Natural killer cell (primary cell): ENCODE data around the gene UGT1A9. TPM values are rescaled to one million over a fixed set of nuclear protein-coding genes. Genes with fewer than 3 reads are reported as not detected.

ENCODE experiments used
- ATAC-seq, 3 donors: fragments of 150-1000 bp in 2 of 3; fragments of 200-7000 bp in 1 of 3; cut with Tn5 transposase; 1 replicate in 1 of 3; 2 replicates in 2 of 3; pipeline ENCODE4 v1.10.0; 2021; ENCODE audit warnings: mild to moderate bottlenecking in 2 of 3, moderate library complexity in 2 of 3
- DNase-seq, 2 donors: peaks; one replicate each; pipeline versions ENCODE4 v3.0.0 to v3.0.0-alpha.2; 2013 to 2021; ENCODE audit warnings: mixed read lengths in 1 of 2
- H3K27ac ChIP-seq: one replicate; pipeline ENCODE4 v1.5.1; 2013; ENCODE audit warnings: mild to moderate bottlenecking, low read length
- H3K27me3 ChIP-seq: one replicate; pipeline ENCODE4 v1.6.1; 2013; ENCODE audit warnings: low read length; ENCODE audit not compliant: control insufficient read depth, insufficient read depth
- H3K36me3 ChIP-seq: one replicate; pipeline ENCODE4 v1.6.1; 2013; ENCODE audit warnings: low read length; ENCODE audit not compliant: control insufficient read depth, insufficient read depth
- H3K4me1 ChIP-seq: one replicate; pipeline ENCODE4 v1.6.1; 2013; ENCODE audit warnings: low read length; ENCODE audit not compliant: control insufficient read depth, insufficient read depth
- H3K4me3 ChIP-seq: one replicate; pipeline ENCODE4 v1.5.1; 2013; ENCODE audit warnings: low read length
- H3K9me3 ChIP-seq: one replicate; pipeline ENCODE4 v1.6.1; 2013; ENCODE audit warnings: low read length; ENCODE audit not compliant: control insufficient read depth, insufficient read depth
- H3K27ac Mint-ChIP-seq, 2 donors: one replicate each; pipeline ENCODE4 v1.8.0; 2022; ENCODE audit warnings: mild to moderate bottlenecking in 2 of 2, mixed read lengths in 2 of 2, moderate library complexity in 1 of 2
- H3K27me3 Mint-ChIP-seq, 2 donors: one replicate each; pipeline ENCODE4 v1.8.0; 2022; ENCODE audit warnings: low read depth in 2 of 2, mixed read lengths in 2 of 2
- H3K36me3 Mint-ChIP-seq: one replicate; pipeline ENCODE4 v1.8.0; 2022; ENCODE audit warnings: mixed read lengths
- H3K4me1 Mint-ChIP-seq, 2 donors: one replicate each; pipeline ENCODE4 v1.8.0; 2022; ENCODE audit warnings: mixed read lengths in 2 of 2
- H3K4me3 Mint-ChIP-seq: one replicate; pipeline ENCODE4 v1.8.0; 2022; ENCODE audit warnings: mild to moderate bottlenecking, moderate library complexity, mixed read lengths
- H3K9me3 Mint-ChIP-seq, 2 donors: one replicate each; pipeline ENCODE4 v1.8.0; 2022; ENCODE audit warnings: mixed read lengths in 2 of 2
- WGBS: methylation state at CpG from one replicate; pipeline ENCODE4 v1.1.7; 2013; ENCODE audit warnings: missing lambda C conversion rate; ENCODE audit not compliant: insufficient coverage; 5-methylcytosine and 5-hydroxymethylcytosine counted together
- intact Hi-C: fragments of 100-400 bp; cut with micrococcal nuclease; formaldehyde crosslinking; loops from one replicate; pipeline ENCODE4 v1.14.2; 2022
- total RNA-seq, 4 donors: library from RNA; stranded (reverse); fragments of 120-200 nt in 1 of 4; gene quantifications; one replicate each; pipeline versions ENCODE4 v1.2.3 to v1.2.4, GENCODE V29; 2013 to 2022
- TF ChIP-seq, protein P1 (sequence below): fragments of 200-600 bp; IDR thresholded peaks from one replicate; pipeline ENCODE4 v1.8.0; 2022; ENCODE audit warnings: antibody characterized with exemption

UGT1A9 gene
- total RNA-seq, 3 donors from 2014 or later (not counting 1 experiment from before 2014, with no cell fraction given): not detected

GRCh38 chr2:233811087-233811486 lies 139.4 kb downstream of the UGT1A9 start:
- Histone ChIP-seq H3K4me3 (no peak overlapping the region), H3K27ac (no peak overlapping the region), H3K27me3 (no peaks in the 10 kb centered on the region), H3K36me3 (no peaks in the 10 kb centered on the region), H3K9me3 (no peaks in the 10 kb centered on the region), H3K4me1 (no peaks in the 10 kb centered on the region)
- Mint-ChIP-seq H3K27me3 (peaks cover 8 to 27% of the 10 kb centered on the region in 2 donors), H3K27ac (no peak overlapping the region), H3K4me3 (no peak overlapping the region), H3K4me1 (no peaks in the 10 kb centered on the region), H3K9me3 (no peaks in the 10 kb centered on the region), H3K36me3 (no peaks in the 10 kb centered on the region)
- intact Hi-C loops: no loop called here
- WGBS: 86% methylated on average over 4 of the region's 4 CpGs
- DNase-seq (no peak), ATAC-seq (no peak)
- TF ChIP-seq, protein P1, sequence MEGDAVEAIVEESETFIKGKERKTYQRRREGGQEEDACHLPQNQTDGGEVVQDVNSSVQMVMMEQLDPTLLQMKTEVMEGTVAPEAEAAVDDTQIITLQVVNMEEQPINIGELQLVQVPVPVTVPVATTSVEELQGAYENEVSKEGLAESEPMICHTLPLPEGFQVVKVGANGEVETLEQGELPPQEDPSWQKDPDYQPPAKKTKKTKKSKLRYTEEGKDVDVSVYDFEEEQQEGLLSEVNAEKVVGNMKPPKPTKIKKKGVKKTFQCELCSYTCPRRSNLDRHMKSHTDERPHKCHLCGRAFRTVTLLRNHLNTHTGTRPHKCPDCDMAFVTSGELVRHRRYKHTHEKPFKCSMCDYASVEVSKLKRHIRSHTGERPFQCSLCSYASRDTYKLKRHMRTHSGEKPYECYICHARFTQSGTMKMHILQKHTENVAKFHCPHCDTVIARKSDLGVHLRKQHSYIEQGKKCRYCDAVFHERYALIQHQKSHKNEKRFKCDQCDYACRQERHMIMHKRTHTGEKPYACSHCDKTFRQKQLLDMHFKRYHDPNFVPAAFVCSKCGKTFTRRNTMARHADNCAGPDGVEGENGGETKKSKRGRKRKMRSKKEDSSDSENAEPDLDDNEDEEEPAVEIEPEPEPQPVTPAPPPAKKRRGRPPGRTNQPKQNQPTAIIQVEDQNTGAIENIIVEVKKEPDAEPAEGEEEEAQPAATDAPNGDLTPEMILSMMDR: no peak

- no peak overlapping the region for H3K27ac ChIP-seq
- H3K9me3 ChIP-seq: no peaks in the 10 kb centered on the region
- WGBS: 91% methylated on average over 8 of the region's 8 CpGs
- TF ChIP-seq, protein P1: no peak
- no peak overlapping the region for H3K4me3 ChIP-seq
- intact Hi-C loops: no loop called here
- Mint-ChIP-seq H3K4me3 (no peak overlapping the region), H3K27ac (no peak overlapping the region), H3K27me3 (peaks cover 8 to 28% of the 10 kb centered on the region in 2 donors), H3K4me1 (no peaks in the 10 kb centered on the region), H3K36me3 (no peaks in the 10 kb centered on the region), H3K9me3 (no peaks in the 10 kb centered on the region)
- no peaks in the 10 kb centered on the region for H3K36me3 ChIP-seq
- no peak for ATAC-seq
- no peaks in the 10 kb centered on the region for H3K27me3 ChIP-seq
- DNase-seq: no peak
- no peaks in the 10 kb centered on the region for H3K4me1 ChIP-seq
Observed at GRCh38 chr2:233811732-233812131, 140.0 kb downstream of the UGT1A9 start.

- Histone ChIP-seq H3K27me3 (no peaks in the 10 kb centered on the region), H3K9me3 (no peaks in the 10 kb centered on the region), H3K4me1 (no peaks in the 10 kb centered on the region), H3K27ac (no peak overlapping the region), H3K4me3 (no peak overlapping the region), H3K36me3 (no peaks in the 10 kb centered on the region)
- WGBS: 94% methylated on average over 3 of the region's 3 CpGs
- TF ChIP-seq, protein P1: no peak
- no peaks in the 10 kb centered on the region for H3K36me3 Mint-ChIP-seq
- DNase-seq: no peak
- H3K27me3 Mint-ChIP-seq: peaks cover 11 to 28% of the 10 kb centered on the region in 2 donors
- no peak overlapping the region for H3K4me3 Mint-ChIP-seq
- no peak overlapping the region for H3K27ac Mint-ChIP-seq
- intact Hi-C loops: no loop called here
- ATAC-seq: no peak
- H3K9me3 Mint-ChIP-seq: no peaks in the 10 kb centered on the region
- H3K4me1 Mint-ChIP-seq: peaks cover 0 to 5% of the 10 kb centered on the region in 2 donors
Observed at GRCh38 chr2:233813236-233814055, 141.7 kb downstream of the UGT1A9 start.
